Testis (tissue), 2 donors: ENCODE data around the gene CYP1A2.

Experiments used
- CTCF ChIP-seq, 3 experiments: fragments of 450-650 bp in 2 of 3; fragments of 200-600 bp in 1 of 3; sonication (generic) in 1 of 3; IDR thresholded peaks; one replicate each; pipeline ENCODE4 v1.5.1; 2016 to 2019; ENCODE audit warnings: antibody characterized with exemption in 3 of 3, mild to moderate bottlenecking in 2 of 3, moderate library complexity in 1 of 3
- POLR2A ChIP-seq: fragments of 450-650 bp; IDR thresholded peaks from one replicate; pipeline ENCODE4 v1.6.1; 2017; ENCODE audit warnings: antibody characterized with exemption, mild to moderate bottlenecking, moderate library complexity

GRCh38 chr15:74724570-74725224 lies 23.9 kb upstream of the CYP1A2 start:
- TF ChIP-seq POLR2A: no peak
- TF ChIP-seq CTCF (IDR thresholded peaks at IDR 0.05): no peak
